Gastrocnemius medialis (tissue), 4 donors: ENCODE results near the gene FAM222B.

Experiments
- CTCF ChIP-seq, 5 experiments: fragments of 450-650 bp in 3 of 5; fragments of 200-600 bp in 2 of 5; sonication (generic) in 2 of 5; IDR thresholded peaks in 4 of 5; conservative IDR thresholded peaks in 1 of 5; 1 replicate in 4 of 5; 2 replicates in 1 of 5; pipeline ENCODE4 v1.5.1; 2016 to 2019; ENCODE audit warnings: antibody characterized with exemption in 5 of 5, mild to moderate bottlenecking in 3 of 5, moderate library complexity in 3 of 5
- POLR2A ChIP-seq, 2 donors: fragments of 450-650 bp; IDR thresholded peaks; one replicate each; pipeline ENCODE4 v1.6.1; 2017; ENCODE audit warnings: antibody characterized with exemption in 2 of 2, mild to moderate bottlenecking in 2 of 2, moderate library complexity in 2 of 2

DNA sequence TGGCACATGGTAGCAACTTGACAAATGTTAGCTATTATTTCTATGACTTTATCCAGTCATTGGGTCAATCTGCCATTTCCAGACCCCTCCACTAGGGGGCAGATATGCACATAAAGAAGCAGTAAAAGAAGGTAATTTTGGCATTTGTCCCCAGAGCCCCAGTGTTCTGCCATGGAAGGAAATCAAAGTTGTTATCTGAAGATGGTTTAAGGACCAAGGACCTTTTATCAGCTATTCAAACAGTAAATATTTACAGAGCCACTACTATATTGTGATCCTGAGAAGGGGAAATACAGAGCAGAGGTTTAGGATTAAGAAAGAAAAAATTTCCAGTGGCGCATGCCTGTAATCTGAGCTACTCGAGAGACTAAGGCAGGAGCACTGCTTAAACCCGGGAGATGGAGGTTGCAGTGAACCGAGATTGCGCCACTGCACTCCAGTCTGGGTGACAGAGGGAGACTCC is 78.8 kb downstream of the FAM222B start:
- TF ChIP-seq CTCF (IDR thresholded peaks at IDR 0.05 in 4 of 5, conservative IDR thresholded peaks at IDR 0.05 in 1 of 5): peak; percentile 83 to 93 (median 87)
- no peak for TF ChIP-seq POLR2A (IDR thresholded peaks at IDR 0.05)
